HL-60/S4 (cell line): ENCODE data around the gene MARVELD3.
"Not testable (repeated sequence)": the region's sequence is repeated elsewhere in the genome, so short reads cannot be mapped to it uniquely, and the experiment has no call there.

Experiments used
- in situ Hi-C: fragments of 300-500 bp; cut with MboI; formaldehyde crosslinking; loops from 2 replicates; pipeline ENCODE4 v1.14.3; 2022; ENCODE audit warnings: low sequenced_read_pairs

The MARVELD3 gene

DNA sequence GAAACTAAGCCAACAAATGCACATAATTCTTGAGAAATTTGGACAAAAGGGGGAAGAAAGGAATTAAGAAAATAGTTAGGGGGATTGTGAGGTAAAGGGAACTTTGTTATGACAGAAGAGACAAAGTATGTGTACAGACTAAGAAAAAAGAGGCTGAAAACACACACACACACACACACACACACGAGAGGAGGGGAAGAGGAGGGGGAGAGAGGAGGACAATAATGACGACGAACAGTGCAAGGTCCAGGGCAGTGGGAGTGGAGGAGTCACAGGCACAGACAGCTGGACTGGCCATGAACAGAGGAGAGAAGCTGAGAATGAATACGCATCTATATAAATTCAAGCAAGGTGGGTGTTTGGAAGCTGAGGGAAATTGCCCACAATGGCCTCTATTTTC, 44.6 kb downstream of the MARVELD3 start:
- in situ Hi-C loops = no loop called here

- in situ Hi-C loops = no loop called here
Observed at GRCh38 chr16:71671165-71671564, 45.2 kb downstream of the MARVELD3 start.

DNA sequence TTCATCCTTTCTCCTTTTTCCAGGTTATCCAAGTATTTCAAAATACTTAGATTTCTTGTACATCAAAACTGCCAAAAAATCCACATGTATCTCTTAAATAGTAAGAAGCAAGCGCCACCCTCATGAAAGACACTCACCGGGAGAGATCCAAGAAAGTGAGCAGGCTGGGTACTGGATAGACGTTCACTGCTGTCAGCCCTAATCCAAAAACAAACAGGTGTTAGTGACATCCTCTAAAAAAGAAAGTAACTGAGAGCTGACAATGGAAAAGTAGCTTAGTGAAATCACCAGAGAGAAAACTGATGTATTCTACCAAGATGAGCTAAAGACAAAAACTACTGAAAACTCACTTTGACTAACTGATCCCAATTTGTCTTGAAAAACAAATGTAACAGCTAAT, 46.1 kb downstream of the MARVELD3 start:
- in situ Hi-C loops = no loop called here

- in situ Hi-C loops = no loop called here
Observed at GRCh38 chr16:71672803-71673581, 47.0 kb downstream of the MARVELD3 start.

GRCh38 chr16:71673582-71673973, 47.6 kb downstream of the MARVELD3 start:
- in situ Hi-C loops = no loop called here

- in situ Hi-C loops = no loop called here
Observed at GRCh38 chr16:71674229-71674628, 48.2 kb downstream of the MARVELD3 start.

DNA sequence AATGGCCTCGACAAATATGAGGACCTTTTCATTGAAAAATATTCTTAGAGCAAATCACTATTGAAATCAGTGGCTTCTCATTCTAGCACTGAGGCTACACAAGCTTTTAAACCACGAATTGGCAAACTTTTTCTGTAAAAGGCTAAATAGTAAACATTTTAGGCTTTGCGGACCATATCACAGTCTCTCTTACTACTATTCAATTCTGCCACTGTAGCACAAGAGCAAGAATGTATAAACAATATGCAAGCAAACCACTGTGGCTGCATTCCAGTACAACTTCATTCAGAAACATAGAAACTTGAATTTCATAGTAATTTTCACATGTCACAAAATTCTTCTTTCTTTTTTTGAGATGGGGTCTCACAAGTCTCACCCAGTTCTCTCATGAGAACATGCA, 49.4 kb downstream of the MARVELD3 start:
- in situ Hi-C loops = no loop called here

DNA sequence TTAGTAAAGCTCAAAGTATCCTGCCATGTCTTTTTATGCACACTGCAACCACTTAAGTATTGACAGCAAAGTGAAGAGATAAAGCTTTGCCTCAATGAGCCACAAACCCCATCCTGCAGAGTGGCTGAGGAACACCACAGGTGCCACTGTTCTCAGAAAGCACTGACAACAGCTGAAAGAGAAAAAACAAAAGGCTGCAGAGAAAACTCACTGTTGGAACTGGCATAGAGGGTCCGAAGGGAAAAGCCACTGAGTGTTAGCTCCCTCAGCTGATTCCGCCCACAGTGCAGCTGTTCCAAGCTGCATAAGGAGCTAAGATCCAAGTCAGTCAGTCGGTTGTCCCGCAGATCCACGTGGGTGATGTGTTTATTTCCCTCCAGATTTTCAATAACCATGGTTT, 50.3 kb downstream of the MARVELD3 start:
- in situ Hi-C loops = no loop called here

- in situ Hi-C loops = no loop called here
Observed at GRCh38 chr16:71681360-71681759, 55.4 kb downstream of the MARVELD3 start.

GRCh38 chr16:71684280-71684679, 58.3 kb downstream of the MARVELD3 start:
- in situ Hi-C loops = not testable (repeated sequence)
